ENCODE data around the gene SLC37A2. TPM values are rescaled to one million over a fixed set of nuclear protein-coding genes. Genes with fewer than 3 reads are reported as not detected.

SLC37A2 gene
- polyA plus RNA-seq, 1 of the 3 experiments (the other 2 are of a cell fraction) = 0.44 TPM

GRCh38 chr11:125124618-125124992, 61.5 kb downstream of the SLC37A2 start:
- no peak for TF ChIP-seq JUND (IDR thresholded peaks at IDR 0.05)
- TF ChIP-seq SIN3A (IDR thresholded peaks at IDR 0.05; ENCODE audit: borderline replicate concordance, low read depth, low read length) = no peak
- no peak for TF ChIP-seq GABPA (IDR thresholded peaks at IDR 0.05; ENCODE audit: low read depth)
- no peak for TF ChIP-seq MEF2A (IDR thresholded peaks at IDR 0.05; ENCODE audit: borderline replicate concordance, low read depth)
- no peak for TF ChIP-seq EZH2phosphoT487 (IDR thresholded peaks at IDR 0.05; ENCODE audit: borderline replicate concordance, low read depth)
- Histone ChIP-seq H3K27ac (ENCODE audit: low read depth in 2 of 2, low read length in 1 of 2) (no peak overlapping the region), H3F3A (replicated peaks; ENCODE audit: insufficient read depth) (peaks cover 4% of the 10 kb centered on the region), H3K9me3 (no peaks in the 10 kb centered on the region), H3K36me3 (replicated peaks in 1 of 2; ENCODE audit: control insufficient read depth in 1 of 2, insufficient read depth in 2 of 2, low read length in 1 of 2) (no peaks in the 10 kb centered on the region), H2AFZ (ENCODE audit: low read depth) (no peak overlapping the region), H3K79me2 (ENCODE audit: insufficient read depth) (no peaks in the 10 kb centered on the region), H3K4me2 (no peak overlapping the region), H3K4me1 (ENCODE audit: control insufficient read depth in 1 of 2, insufficient read depth in 2 of 2, low read depth in 1 of 2, low read length in 1 of 2) (no peaks in the 10 kb centered on the region), H3K4me3 (ENCODE audit: low read depth in 2 of 2, low read length in 1 of 2) (no peak overlapping the region), H3K27me3 (ENCODE audit: insufficient read depth) (no peaks in the 10 kb centered on the region), H3K9me2 (no peaks in the 10 kb centered on the region), H3K9ac (no peak overlapping the region), H4K20me1 (ENCODE audit: insufficient read depth) (no peaks in the 10 kb centered on the region)
- ChIA-PET CTCF (interaction anchor here (0.8 to 3.2 kb wide), 13 partner anchors 9 to 280 kb away, joined by 3 to 14 read pairs (median 5); partner anchors contain the start of gene TMEM218), POLR2A (no interaction called here)
- 89% methylated on average over 4 of the region's 4 CpGs for WGBS (ENCODE audit: low lambda C conversion rate)
- no peak for DNase-seq

- no peaks in the 10 kb centered on the region for H3K36me3 ChIP-seq (replicated peaks in 1 of 2; ENCODE audit: control insufficient read depth in 1 of 2, insufficient read depth in 2 of 2, low read length in 1 of 2)
- H2AFZ ChIP-seq (ENCODE audit: low read depth) = no peak overlapping the region
- no peak for DNase-seq
- no peak overlapping the region; a peak in 1 of 4 replicates for H3K27ac ChIP-seq (ENCODE audit: low read depth in 2 of 2, low read length in 1 of 2)
- no peak overlapping the region for H3K4me2 ChIP-seq
- peaks cover 4% of the 10 kb centered on the region for H3F3A ChIP-seq (replicated peaks; ENCODE audit: insufficient read depth)
- no peak overlapping the region for H3K9ac ChIP-seq
- H3K4me1 ChIP-seq (ENCODE audit: control insufficient read depth in 1 of 2, insufficient read depth in 2 of 2, low read depth in 1 of 2, low read length in 1 of 2) = no peaks in the 10 kb centered on the region
- 45% methylated on average over 4 of the region's 4 CpGs for WGBS (ENCODE audit: low lambda C conversion rate)
- no peaks in the 10 kb centered on the region for H3K27me3 ChIP-seq (ENCODE audit: insufficient read depth)
- ChIA-PET CTCF (interaction anchor here (1.7 kb wide), 2 partner anchors 13 to 14 kb away, joined by 7 to 8 read pairs; no protein-coding TSS in a partner anchor), POLR2A (no interaction called here)
- no peaks in the 10 kb centered on the region for H3K79me2 ChIP-seq (ENCODE audit: insufficient read depth)
- H3K9me2 ChIP-seq = no peaks in the 10 kb centered on the region
- H4K20me1 ChIP-seq (ENCODE audit: insufficient read depth) = no peaks in the 10 kb centered on the region
- H3K9me3 ChIP-seq = no peaks in the 10 kb centered on the region
- no peak overlapping the region for H3K4me3 ChIP-seq (ENCODE audit: low read depth in 2 of 2, low read length in 1 of 2)
- TF ChIP-seq POLR2AphosphoS5 (IDR thresholded peaks at IDR 0.05; ENCODE audit: low read depth, low read length) = no peak
- 0 out of 2 replicates have a peak, but pooled peaks have one; percentile 35 for TF ChIP-seq FOSL2 (IDR thresholded peaks at IDR 0.05; ENCODE audit: borderline replicate concordance, low read depth)
- TF ChIP-seq ELF1 (IDR thresholded peaks at IDR 0.05) = no peak
- no peak for TF ChIP-seq EZH2phosphoT487 (IDR thresholded peaks at IDR 0.05; ENCODE audit: borderline replicate concordance, low read depth)
Measured at GRCh38 chr11:125128450-125128849, 65.3 kb downstream of the SLC37A2 start.

GRCh38 chr11:125129316-125129993, 66.3 kb downstream of the SLC37A2 start:
- H3F3A ChIP-seq (replicated peaks; ENCODE audit: insufficient read depth) = peaks cover 4% of the 10 kb centered on the region
- H3K9ac ChIP-seq = no peak overlapping the region
- H3K4me1 ChIP-seq (ENCODE audit: control insufficient read depth in 1 of 2, insufficient read depth in 2 of 2, low read depth in 1 of 2, low read length in 1 of 2) = no peaks in the 10 kb centered on the region
- H3K4me2 ChIP-seq = no peak overlapping the region
- H3K9me3 ChIP-seq = no peaks in the 10 kb centered on the region
- H3K9me2 ChIP-seq = no peaks in the 10 kb centered on the region
- ChIA-PET CTCF (interaction anchor here (0.8 to 1.7 kb wide), 5 partner anchors 9 to 299 kb away, joined by 3 to 8 read pairs (median 3); no protein-coding TSS in a partner anchor), POLR2A (no interaction called here)
- no peak for DNase-seq
- WGBS (ENCODE audit: low lambda C conversion rate) = 78% methylated on average over 22 of the region's 22 CpGs
- no peak for TF ChIP-seq REST (IDR thresholded peaks at IDR 0.05; ENCODE audit: low read depth, low read length)
- no peak overlapping the region for H3K4me3 ChIP-seq (ENCODE audit: low read depth in 2 of 2, low read length in 1 of 2)
- H3K27me3 ChIP-seq (ENCODE audit: insufficient read depth) = no peaks in the 10 kb centered on the region
- H4K20me1 ChIP-seq (ENCODE audit: insufficient read depth) = no peaks in the 10 kb centered on the region
- no peaks in the 10 kb centered on the region for H3K79me2 ChIP-seq (ENCODE audit: insufficient read depth)
- no peaks in the 10 kb centered on the region for H3K36me3 ChIP-seq (replicated peaks in 1 of 2; ENCODE audit: control insufficient read depth in 1 of 2, insufficient read depth in 2 of 2, low read length in 1 of 2)
- no peak overlapping the region for H3K27ac ChIP-seq (ENCODE audit: low read depth in 2 of 2, low read length in 1 of 2)
- H2AFZ ChIP-seq (ENCODE audit: low read depth) = no peak overlapping the region

Data from SK-N-SH (cell line).